IMR-90 (cell line): ENCODE data around the gene ZNF124. TPM values are rescaled to one million over a fixed set of nuclear protein-coding genes. Genes with fewer than 3 reads are reported as not detected.

ENCODE experiments used
- ATAC-seq: fragments of 200-7000 bp; cut with Tn5 transposase; 2 replicates; pipeline ENCODE4 v1.9.1; 2020; ENCODE audit warnings: low read depth, mild to moderate bottlenecking, moderate library complexity
- BruUV-seq: library from RNA; stranded (reverse); fragments of 400-500 nt; replicated peaks from 2 replicates; lab custom pipeline; 2021; lab: Mats Ljungman, UMichigan
- CTCF ChIA-PET: fragments of 300-600 bp; formaldehyde crosslinking; extraction: SDS; loops from one replicate; lab custom pipeline; 2021; ENCODE audit warnings: antibody characterized with exemption; lab: Yijun Ruan, JAX
- POLR2A ChIA-PET: fragments of 300-600 bp; sonication (Branson Sonifier 250); formaldehyde crosslinking; loops from one replicate; lab custom pipeline; 2022; ENCODE audit warnings: antibody characterized with exemption; ENCODE audit not compliant: unreplicated experiment; lab: Charles Lee
- DNase-seq: peaks from one replicate; pipeline ENCODE4 v3.0.0; 2013
- H2AFZ ChIP-seq: replicated peaks from 2 replicates; pipeline ENCODE3; 2013; ENCODE audit warnings: low read length, mild to moderate bottlenecking; ENCODE audit not compliant: poor library complexity
- H2AK5ac ChIP-seq: 2 replicates; pipeline ENCODE4 v1.6.1; 2013; ENCODE audit warnings: low read depth, low read length, inconsistent platforms
- H2AK9ac ChIP-seq: replicated peaks from 2 replicates; pipeline ENCODE3; 2013; ENCODE audit warnings: mild to moderate bottlenecking, low read depth, low read length, moderate library complexity; ENCODE audit not compliant: poor library complexity
- H2BK120ac ChIP-seq: 2 replicates; pipeline ENCODE4 v1.6.1; 2013; ENCODE audit warnings: low read depth, low read length, inconsistent platforms
- H2BK15ac ChIP-seq: 3 replicates; pipeline ENCODE4 v1.6.1; 2013; ENCODE audit warnings: low read depth, low read length, inconsistent platforms
- H2BK20ac ChIP-seq: 2 replicates; pipeline ENCODE4 v1.6.1; 2013; ENCODE audit warnings: low read depth, mild to moderate bottlenecking, inconsistent platforms, low read length, moderate library complexity
- H2BK5ac ChIP-seq: 2 replicates; pipeline ENCODE4 v1.6.1; 2013; ENCODE audit warnings: mild to moderate bottlenecking, low read depth, low read length, inconsistent platforms; ENCODE audit not compliant: poor library complexity, severe bottlenecking
- H3K14ac ChIP-seq: replicated peaks from 2 replicates; pipeline ENCODE4 v1.6.1; 2013; ENCODE audit warnings: low read depth, low read length, inconsistent platforms
- H3K18ac ChIP-seq: 2 replicates; pipeline ENCODE4 v1.6.1; 2013; ENCODE audit warnings: low read depth, low read length, control low read depth
- H3K23ac ChIP-seq: 2 replicates; pipeline ENCODE4 v1.6.1; 2013; ENCODE audit warnings: low read depth, low read length, inconsistent platforms
- H3K27ac ChIP-seq: 2 replicates; pipeline ENCODE4 v1.5.1; 2013; ENCODE audit warnings: mild to moderate bottlenecking, control low read depth, low read length; ENCODE audit not compliant: insufficient read depth
- H3K27me3 ChIP-seq: 2 replicates; pipeline ENCODE4 v1.6.1; 2013; ENCODE audit warnings: low read length; ENCODE audit not compliant: control insufficient read depth, insufficient read depth
- H3K36me3 ChIP-seq: 2 replicates; pipeline ENCODE4 v1.6.1; 2013; ENCODE audit warnings: low read length, mixed read lengths; ENCODE audit not compliant: control insufficient read depth, insufficient read depth
- H3K4ac ChIP-seq: 2 replicates; pipeline ENCODE4 v1.6.1; 2013; ENCODE audit warnings: low read depth, low read length, inconsistent platforms
- H3K4me1 ChIP-seq: 2 replicates; pipeline ENCODE4 v1.6.1; 2013; ENCODE audit warnings: low read length, mixed read lengths; ENCODE audit not compliant: control insufficient read depth, insufficient read depth
- H3K4me2 ChIP-seq: 2 replicates; pipeline ENCODE4 v1.6.1; 2013; ENCODE audit warnings: low read depth, mild to moderate bottlenecking, control low read depth, low read length, moderate library complexity
- H3K4me3 ChIP-seq: 2 replicates; pipeline ENCODE4 v1.5.1; 2013; ENCODE audit warnings: low read depth, mild to moderate bottlenecking, control low read depth, low read length, moderate library complexity; ENCODE audit not compliant: insufficient read depth
- H3K56ac ChIP-seq: 2 replicates; pipeline ENCODE4 v1.6.1; 2013; ENCODE audit warnings: low read length, inconsistent platforms; ENCODE audit not compliant: insufficient read depth; ENCODE audit errors: extremely low read depth
- H3K79me1 ChIP-seq, 2 experiments: 2 replicates each; pipeline ENCODE4 v1.6.1; 2013; ENCODE audit warnings: low read length in 2 of 2, inconsistent platforms in 1 of 2, low read depth in 1 of 2
- H3K9ac ChIP-seq: 2 replicates; pipeline ENCODE4 v1.6.1; 2013; ENCODE audit warnings: low read depth, low read length, control low read depth
- H3K9me1 ChIP-seq: 2 replicates; pipeline ENCODE4 v1.6.1; 2013; ENCODE audit warnings: low read length, inconsistent platforms; ENCODE audit not compliant: insufficient read depth
- H3K9me3 ChIP-seq: 2 replicates; pipeline ENCODE4 v1.6.1; 2013; ENCODE audit warnings: low read length; ENCODE audit not compliant: control insufficient read depth, insufficient read depth
- H4K20me1 ChIP-seq: 2 replicates; pipeline ENCODE4 v1.6.1; 2013; ENCODE audit warnings: low read length, inconsistent platforms; ENCODE audit not compliant: insufficient read depth
- H4K5ac ChIP-seq: 2 replicates; pipeline ENCODE4 v1.6.1; 2013; ENCODE audit warnings: mild to moderate bottlenecking, low read depth, low read length, control low read depth
- H4K8ac ChIP-seq, 2 experiments: 2 replicates each; pipeline ENCODE4 v1.6.1; 2013; ENCODE audit warnings: low read depth in 2 of 2, low read length in 2 of 2, control low read depth in 1 of 2, inconsistent platforms in 1 of 2
- H4K91ac ChIP-seq: 2 replicates; pipeline ENCODE4 v1.6.1; 2013; ENCODE audit warnings: low read depth, low read length, inconsistent platforms; ENCODE audit not compliant: insufficient read depth
- BHLHE40 ChIP-seq: fragments of 150-350 bp; IDR thresholded peaks from 2 replicates; pipeline ENCODE4 v1.6.1; 2016; ENCODE audit warnings: mild to moderate bottlenecking, low read depth, low read length
- CHD1 ChIP-seq: IDR thresholded peaks from 2 replicates; pipeline ENCODE4 v1.6.1; 2012; ENCODE audit warnings: low read depth, low read length, improper control_type of control experiment
- FOS ChIP-seq: fragments of 150-350 bp; IDR thresholded peaks from 2 replicates; pipeline ENCODE4 v1.6.1; 2016; ENCODE audit warnings: low read depth, low read length
- MAFK ChIP-seq: IDR thresholded peaks from 2 replicates; pipeline ENCODE4 v1.6.1; 2012; ENCODE audit warnings: low read depth, low read length, improper control_type of control experiment
- POLR2A ChIP-seq: IDR thresholded peaks from 2 replicates; pipeline ENCODE4 v1.6.1; 2012; ENCODE audit warnings: mild to moderate bottlenecking, low read depth, low read length
- RCOR1 ChIP-seq: IDR thresholded peaks from 2 replicates; pipeline ENCODE4 v1.6.1; 2012; ENCODE audit warnings: mild to moderate bottlenecking, low read length, improper control_type of control experiment; ENCODE audit not compliant: insufficient replicate concordance
- RFX5 ChIP-seq: IDR thresholded peaks from 2 replicates; pipeline ENCODE4 v1.8.0; 2012; ENCODE audit warnings: low read depth, mild to moderate bottlenecking, low read length, moderate library complexity
- SMC3 ChIP-seq: fragments of 150-350 bp; IDR thresholded peaks from 2 replicates; pipeline ENCODE4 v1.6.1; 2016; ENCODE audit warnings: low read depth, mild to moderate bottlenecking, antibody characterized with exemption, low read length, moderate library complexity
- WGBS, 2 experiments: methylation state at CpG; one replicate each; pipeline versions ENCODE4 v1.1.5 to v1.1.7; 2013; ENCODE audit warnings: missing lambda C conversion rate in 2 of 2; ENCODE audit not compliant: insufficient read length in 1 of 2; ENCODE audit errors: extremely low coverage in 2 of 2; 5-methylcytosine and 5-hydroxymethylcytosine counted together
- dilution Hi-C: fragments of 300-500 bp; cut with HindIII; formaldehyde crosslinking; loops from one replicate; pipeline ENCODE4 v1.14.3; 2018; ENCODE audit warnings: low sequenced_read_pairs; ENCODE audit not compliant: unreplicated experiment
- in situ Hi-C: fragments of 300-500 bp; cut with MboI; formaldehyde crosslinking; loops from 3 replicates; pipeline ENCODE4 v1.14.3; 2019; ENCODE audit warnings: low sequenced_read_pairs, inconsistent platforms, mixed read lengths
- intact Hi-C: fragments of 100-400 bp; cut with micrococcal nuclease; formaldehyde crosslinking; loops from 2 replicates; pipeline ENCODE4 v1.10.0; 2022
- polyA plus RNA-seq, 3 experiments: library from polyadenylated mRNA; depleted of rRNA; stranded (reverse); fragments of >200 nt; gene quantifications; 2 replicates each; pipeline ENCODE4 v1.2.3, GENCODE V29; 2012; ENCODE audit warnings: low replicate concordance in 1 of 3
- total RNA-seq: library from RNA; depleted of rRNA; stranded (reverse); fragments of >200 nt; gene quantifications from 2 replicates; pipeline ENCODE4 v1.2.3, GENCODE V29; 2012
- TF ChIP-seq, protein P1 (sequence below): fragments of 150-350 bp; IDR thresholded peaks from 2 replicates; pipeline ENCODE4 v1.6.1; 2016; ENCODE audit warnings: low read depth, mild to moderate bottlenecking, low read length, moderate library complexity, borderline replicate concordance

ZNF124 gene
- total and polyA plus RNA-seq, 2 of the 4 experiments (the other 2 are of a cell fraction), result 3.2 to 89.3 TPM

DNA sequence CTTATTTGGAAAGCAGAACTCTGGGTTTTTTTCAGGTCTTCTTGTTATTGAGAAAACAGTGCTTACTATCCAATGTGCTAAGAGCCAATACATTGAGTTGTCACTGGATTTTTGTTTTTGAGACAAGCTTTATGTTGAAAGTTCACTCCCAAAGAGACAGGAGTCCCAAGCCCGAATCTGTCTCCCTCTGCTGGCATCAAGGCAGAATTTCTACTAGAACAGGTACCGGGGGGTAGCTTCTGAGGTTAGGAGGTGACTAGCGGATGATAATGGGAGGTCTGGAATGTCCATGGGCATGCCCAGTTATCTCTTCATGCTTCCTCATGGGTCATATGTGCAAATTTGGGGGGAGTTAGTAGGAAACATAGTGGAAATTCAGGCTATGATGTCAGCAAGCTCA is 25.1 kb downstream of the ZNF124 start:
- no peak overlapping the region for H2AK5ac ChIP-seq
- ChIA-PET CTCF (no interaction called here), POLR2A (no interaction called here)
- no peak overlapping the region for H2AFZ ChIP-seq
- no CpG with 5 or more reads among the region's 3 CpGs for WGBS, 2 experiments
- DNase-seq (no peak), ATAC-seq (no peak)
- H4K5ac ChIP-seq, result no peak overlapping the region
- no peak overlapping the region for H3K4ac ChIP-seq
- no peak overlapping the region for H3K27ac ChIP-seq
- no peak overlapping the region for H2BK20ac ChIP-seq
- H3K18ac ChIP-seq, result no peak overlapping the region
- no peak overlapping the region for H3K14ac ChIP-seq
- TF ChIP-seq, protein P1, sequence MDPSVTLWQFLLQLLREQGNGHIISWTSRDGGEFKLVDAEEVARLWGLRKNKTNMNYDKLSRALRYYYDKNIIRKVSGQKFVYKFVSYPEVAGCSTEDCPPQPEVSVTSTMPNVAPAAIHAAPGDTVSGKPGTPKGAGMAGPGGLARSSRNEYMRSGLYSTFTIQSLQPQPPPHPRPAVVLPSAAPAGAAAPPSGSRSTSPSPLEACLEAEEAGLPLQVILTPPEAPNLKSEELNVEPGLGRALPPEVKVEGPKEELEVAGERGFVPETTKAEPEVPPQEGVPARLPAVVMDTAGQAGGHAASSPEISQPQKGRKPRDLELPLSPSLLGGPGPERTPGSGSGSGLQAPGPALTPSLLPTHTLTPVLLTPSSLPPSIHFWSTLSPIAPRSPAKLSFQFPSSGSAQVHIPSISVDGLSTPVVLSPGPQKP, result no peak
- TF ChIP-seq POLR2A (no peak), RCOR1 (no peak), CHD1 (no peak), BHLHE40 (no peak), FOS (no peak), SMC3 (no peak), MAFK (no peak), RFX5 (no peak)
- no peak overlapping the region for H3K4me3 ChIP-seq
- H2BK5ac ChIP-seq, result no peak overlapping the region
- intact Hi-C loops (no loop called here), dilution Hi-C loops (no loop called here), in situ Hi-C loops (no loop called here)
- no peak overlapping the region for H4K91ac ChIP-seq
- no peaks in the 10 kb centered on the region for H3K9me1 ChIP-seq
- H3K79me1 ChIP-seq, result no peaks in the 10 kb centered on the region; a peak in 1 of 4 replicates
- no peak overlapping the region for H3K9ac ChIP-seq
- H3K36me3 ChIP-seq, result peaks cover 7% of the 10 kb centered on the region; the same call in 1 of the 2 replicates
- H3K56ac ChIP-seq, result no peak overlapping the region
- H3K4me2 ChIP-seq, result no peak overlapping the region
- no peaks in the 10 kb centered on the region for H4K20me1 ChIP-seq
- no peak overlapping the region for H2BK15ac ChIP-seq
- no peak overlapping the region for H3K23ac ChIP-seq
- peaks cover 28% of the 10 kb centered on the region for H3K9me3 ChIP-seq
- no peak overlapping the region for H4K8ac ChIP-seq
- H3K27me3 ChIP-seq, result no peaks in the 10 kb centered on the region
- BruUV-seq, result no TSS peak
- no peak overlapping the region for H2AK9ac ChIP-seq
- no peak overlapping the region for H2BK120ac ChIP-seq
- no peaks in the 10 kb centered on the region for H3K4me1 ChIP-seq
